Kidney tubule cell (primary cell): ENCODE measurements around the gene GFY.
"Not testable (repeated sequence)": the region's sequence is repeated elsewhere in the genome, so short reads cannot be mapped to it uniquely, and the experiment has no call there.

Experiments
- DNase-seq: peaks from one replicate; pipeline ENCODE4 v3.0.0-alpha.2; 2018; ENCODE audit warnings: low spot score

The GFY gene

GRCh38 chr19:49444100-49444700 is 19.0 kb downstream of the GFY start:
- not testable (repeated sequence) for DNase-seq

GRCh38 chr19:49445997-49446396 is 20.8 kb downstream of the GFY start:
- no peak for DNase-seq

DNA sequence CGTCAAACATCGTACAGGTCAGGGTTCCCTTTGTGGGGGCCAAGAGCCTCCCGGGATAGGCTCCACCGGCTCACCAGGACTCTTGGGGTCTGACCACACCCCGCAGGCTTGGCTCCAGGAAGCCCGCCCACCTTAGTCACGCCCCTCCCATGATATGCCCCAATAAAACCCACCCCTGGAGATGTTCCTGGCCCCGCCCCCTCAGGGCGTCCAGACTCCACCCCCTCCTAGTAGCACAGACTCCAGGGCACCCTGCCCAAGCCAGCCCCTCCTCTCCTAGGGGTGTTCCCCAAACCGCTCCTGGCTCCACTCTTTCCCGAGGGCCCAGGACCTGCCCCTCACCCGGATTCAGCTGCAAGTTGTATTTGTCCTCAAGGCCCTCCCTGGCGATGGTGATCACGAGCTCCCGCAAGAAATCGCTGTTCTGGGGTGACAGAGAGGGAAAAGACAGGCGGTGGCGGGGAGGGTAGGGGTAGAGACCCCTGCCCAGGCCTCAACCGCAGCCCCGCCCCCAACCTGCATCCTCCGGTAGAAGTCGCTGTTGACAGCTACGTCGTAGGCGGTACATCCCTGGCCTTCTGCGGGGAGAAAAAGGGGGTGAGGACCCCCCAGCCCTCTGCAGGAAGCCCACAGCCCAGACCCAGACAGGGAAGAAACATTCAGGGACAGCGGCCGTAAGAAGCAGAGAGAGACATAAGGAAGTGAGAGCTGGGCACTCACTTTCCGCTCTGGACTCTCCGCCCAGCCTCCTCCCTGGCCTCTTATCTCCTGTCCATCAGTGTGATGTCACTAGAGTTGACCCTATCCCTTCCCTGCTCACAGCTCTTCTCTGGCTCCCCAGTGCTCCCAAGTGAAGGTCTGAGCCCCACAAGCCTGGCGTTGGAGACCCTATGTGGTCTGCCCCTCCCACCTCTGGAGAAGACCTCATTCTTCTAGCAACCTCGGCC is 22.6 kb downstream of the GFY start:
- DNase-seq: no peak

DNA sequence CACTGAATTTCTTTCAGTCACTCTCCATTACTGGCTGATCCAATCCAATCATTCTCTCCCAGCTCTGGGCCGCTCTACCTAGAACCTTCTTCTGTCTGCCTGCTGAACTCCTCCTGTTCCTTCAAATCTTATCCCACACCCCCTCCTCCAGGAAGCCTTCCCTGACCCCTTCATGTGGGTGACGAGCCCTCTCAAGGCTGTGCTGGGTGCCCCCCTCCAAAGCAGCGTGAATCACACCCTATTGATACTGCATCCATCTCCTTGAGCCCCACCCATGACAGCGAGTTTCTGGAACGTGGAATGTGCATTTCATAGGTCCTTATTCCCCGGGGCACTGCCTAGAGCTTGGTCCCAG is 23.2 kb downstream of the GFY start:
- no peak for DNase-seq

DNA sequence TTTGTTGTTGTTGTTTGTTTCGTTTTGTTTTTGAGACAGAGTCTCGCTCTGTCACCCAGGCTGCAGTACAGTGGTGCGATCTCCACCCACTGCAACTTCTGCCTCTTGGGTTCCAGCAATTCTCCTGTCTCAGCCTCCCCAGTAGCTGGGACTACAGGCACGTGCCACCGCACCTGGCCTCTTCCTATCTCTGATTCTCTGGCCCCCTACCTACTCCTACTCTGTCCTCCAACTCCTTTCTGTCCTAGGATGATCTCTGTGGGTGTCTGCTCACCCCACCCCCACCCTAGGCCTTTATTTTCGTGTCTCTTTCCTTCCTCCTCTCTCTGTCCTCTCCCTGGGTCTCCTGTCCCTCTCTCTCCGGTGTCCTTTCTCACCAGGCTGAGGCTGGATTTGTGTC is 25.2 kb downstream of the GFY start:
- DNase-seq: no peak

DNA sequence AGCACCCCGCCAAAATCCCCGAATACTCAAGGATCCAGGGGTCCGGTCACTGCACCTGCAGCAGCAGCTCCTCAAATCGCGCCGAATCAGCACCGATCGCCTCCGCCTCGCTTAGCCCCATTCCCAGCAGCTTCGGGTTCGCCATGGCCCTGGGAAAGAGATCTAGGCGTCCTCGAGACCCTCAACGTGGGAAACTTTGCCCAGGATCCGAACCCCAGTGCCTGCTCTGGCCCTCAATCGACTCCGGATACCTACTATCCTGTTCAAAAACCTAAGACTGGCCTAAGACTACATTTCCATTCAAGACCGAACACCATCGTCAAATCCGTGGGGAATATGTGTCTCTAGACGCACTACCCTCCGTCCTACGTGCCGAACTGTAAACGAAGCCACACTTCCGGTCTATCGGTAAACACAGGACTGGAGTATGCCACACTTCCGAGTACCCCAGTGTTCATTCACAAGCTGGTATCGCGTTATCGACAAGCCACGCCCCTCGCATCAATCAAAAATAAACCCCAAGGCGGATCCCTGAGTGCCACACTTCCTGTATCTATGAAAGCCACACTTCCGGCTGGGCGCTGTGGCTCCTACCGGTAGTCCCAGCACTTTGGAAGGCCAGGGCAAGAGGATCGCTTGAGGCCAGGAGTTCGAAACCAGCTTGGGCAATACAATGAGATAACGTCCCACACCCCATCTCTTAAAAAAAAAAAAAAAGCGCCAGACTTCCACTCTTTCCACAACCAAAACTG is 26.4 kb downstream of the GFY start, which contains the start of gene PIH1D1:
Gene PIH1D1, minus strand, starts transcription at position 385 of the 752 bp plus-strand sequence. Its CDS starts 240 bp downstream, at position 145.
- peak; percentile 99 for DNase-seq

- DNase-seq: peak; percentile 98
Observed at GRCh38 chr19:49453013-49453756, 28.0 kb downstream of the GFY start, which contains the start of gene ALDH16A1. Gene ALDH16A1, plus strand, starts transcription at chr19:49453225. Its CDS starts 107 bp downstream, at chr19:49453332.

GRCh38 chr19:49453757-49454240 is 28.6 kb downstream of the GFY start:
- no peak for DNase-seq

- no peak for DNase-seq
Observed at GRCh38 chr19:49455773-49456172, 30.6 kb downstream of the GFY start.

- no peak for DNase-seq
Observed at GRCh38 chr19:49456326-49456725, 31.1 kb downstream of the GFY start.

- DNase-seq: no peak
Observed at GRCh38 chr19:49458567-49458903, 33.3 kb downstream of the GFY start.

GRCh38 chr19:49459388-49459787 is 34.2 kb downstream of the GFY start:
- DNase-seq: no peak

DNA sequence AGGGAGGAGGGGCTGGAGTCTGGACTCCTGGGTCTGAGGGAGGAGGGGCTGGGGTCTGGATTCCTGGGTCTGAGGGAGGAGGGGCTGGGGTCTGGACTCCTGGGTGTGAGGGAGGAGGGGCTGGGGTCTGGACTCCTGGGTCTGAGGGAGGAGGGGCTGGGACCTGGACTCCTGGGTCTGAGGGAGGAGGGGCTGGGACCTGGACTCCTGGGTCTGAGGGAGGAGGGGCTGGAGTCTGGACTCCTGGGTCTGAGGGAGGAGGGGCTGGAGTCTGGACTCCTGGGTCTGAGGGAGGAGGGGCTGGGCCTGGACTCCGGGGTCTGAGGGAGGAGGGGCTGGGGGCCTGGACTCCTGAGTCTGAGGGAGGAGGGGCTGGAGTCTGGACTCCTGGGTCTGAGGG is 35.9 kb downstream of the GFY start:
- not testable (repeated sequence) for DNase-seq

DNA sequence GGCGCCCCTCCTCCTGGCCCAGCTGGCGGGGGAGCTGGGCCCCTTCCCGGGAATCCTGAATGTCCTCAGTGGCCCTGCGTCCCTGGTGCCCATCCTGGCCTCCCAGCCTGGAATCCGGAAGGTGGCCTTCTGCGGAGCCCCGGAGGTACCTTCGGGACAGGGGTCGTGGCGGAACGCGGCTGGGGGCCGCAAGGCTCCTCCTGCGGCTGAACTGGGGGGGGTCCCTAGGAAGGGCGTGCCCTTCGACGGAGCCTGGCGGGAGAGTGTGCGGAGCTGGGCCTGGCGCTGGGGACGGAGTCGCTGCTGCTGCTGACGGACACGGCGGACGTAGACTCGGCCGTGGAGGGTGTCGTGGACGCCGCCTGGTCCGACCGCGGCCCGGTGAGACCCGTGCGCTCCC is 36.5 kb downstream of the GFY start:
- DNase-seq: no peak

DNA sequence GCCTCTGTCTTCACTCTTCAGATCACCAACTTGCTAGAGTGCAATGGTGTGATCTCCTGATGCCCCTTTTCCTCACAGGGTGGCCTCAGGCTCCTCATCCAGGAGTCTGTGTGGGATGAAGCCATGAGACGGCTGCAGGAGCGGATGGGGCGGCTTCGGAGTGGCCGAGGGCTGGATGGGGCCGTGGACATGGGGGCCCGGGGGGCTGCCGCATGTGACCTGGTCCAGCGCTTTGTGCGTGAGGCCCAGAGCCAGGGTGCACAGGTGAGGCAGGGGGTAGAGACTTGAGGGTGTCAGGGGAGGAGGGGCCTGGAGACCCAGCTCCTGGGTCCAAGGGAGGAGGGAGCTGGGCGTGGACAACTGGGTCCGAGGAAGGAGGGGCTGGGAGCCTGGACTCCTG is 37.3 kb downstream of the GFY start:
- DNase-seq: no peak

GRCh38 chr19:49463960-49464740 is 39.0 kb downstream of the GFY start:
- DNase-seq: no peak

- no peak for DNase-seq
Observed at GRCh38 chr19:49465371-49465770, 40.2 kb downstream of the GFY start.

DNA sequence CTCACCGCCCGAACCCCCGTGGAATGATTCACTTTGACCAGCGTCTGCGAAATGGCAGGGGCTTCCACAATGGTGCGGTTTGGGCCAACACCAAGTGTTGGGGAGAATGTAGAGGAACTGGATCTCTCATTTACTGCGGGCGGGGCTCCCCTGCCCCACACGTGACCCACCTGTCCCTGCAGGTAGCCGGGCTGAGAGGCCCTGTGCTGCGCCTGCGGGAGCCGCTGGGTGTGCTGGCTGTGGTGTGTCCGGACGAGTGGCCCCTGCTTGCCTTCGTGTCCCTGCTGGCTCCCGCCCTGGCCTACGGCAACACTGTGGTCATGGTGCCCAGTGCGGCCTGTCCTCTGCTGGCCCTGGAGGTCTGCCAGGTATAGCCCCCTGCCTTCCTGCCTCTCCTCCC is 43.0 kb downstream of the GFY start:
- no peak for DNase-seq

DNA sequence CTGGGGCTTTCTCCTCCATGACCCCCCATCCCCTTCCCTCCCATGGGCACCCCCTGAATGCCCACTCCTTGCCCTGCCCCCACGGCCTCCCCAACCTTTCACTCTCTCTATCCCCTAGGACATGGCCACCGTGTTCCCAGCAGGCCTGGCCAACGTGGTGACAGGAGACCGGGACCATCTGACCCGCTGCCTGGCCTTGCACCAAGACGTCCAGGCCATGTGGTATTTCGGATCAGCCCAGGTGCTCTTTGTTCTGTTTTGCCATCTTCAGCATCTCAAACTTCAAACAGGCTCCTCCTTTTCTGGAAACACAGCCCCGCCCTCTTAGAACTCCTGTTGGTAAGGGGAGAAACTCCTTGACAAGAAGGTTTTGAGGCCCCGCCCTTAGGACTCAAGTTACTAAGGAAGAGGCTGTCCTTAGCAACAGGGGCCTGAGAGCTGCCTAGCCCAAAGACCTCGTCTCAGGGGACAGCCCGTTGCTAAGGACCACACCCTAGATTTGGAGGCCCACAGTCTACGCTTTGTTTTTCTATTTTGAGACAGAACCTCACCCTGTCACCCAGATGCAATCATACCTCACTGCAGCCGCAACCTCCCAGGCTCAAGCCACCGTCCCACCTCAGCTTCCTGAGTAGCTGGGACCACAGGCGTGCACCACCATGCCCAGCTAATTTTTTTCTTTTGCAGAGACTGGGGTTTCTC is 43.7 kb downstream of the GFY start:
- peak; percentile 10 for DNase-seq

DNA sequence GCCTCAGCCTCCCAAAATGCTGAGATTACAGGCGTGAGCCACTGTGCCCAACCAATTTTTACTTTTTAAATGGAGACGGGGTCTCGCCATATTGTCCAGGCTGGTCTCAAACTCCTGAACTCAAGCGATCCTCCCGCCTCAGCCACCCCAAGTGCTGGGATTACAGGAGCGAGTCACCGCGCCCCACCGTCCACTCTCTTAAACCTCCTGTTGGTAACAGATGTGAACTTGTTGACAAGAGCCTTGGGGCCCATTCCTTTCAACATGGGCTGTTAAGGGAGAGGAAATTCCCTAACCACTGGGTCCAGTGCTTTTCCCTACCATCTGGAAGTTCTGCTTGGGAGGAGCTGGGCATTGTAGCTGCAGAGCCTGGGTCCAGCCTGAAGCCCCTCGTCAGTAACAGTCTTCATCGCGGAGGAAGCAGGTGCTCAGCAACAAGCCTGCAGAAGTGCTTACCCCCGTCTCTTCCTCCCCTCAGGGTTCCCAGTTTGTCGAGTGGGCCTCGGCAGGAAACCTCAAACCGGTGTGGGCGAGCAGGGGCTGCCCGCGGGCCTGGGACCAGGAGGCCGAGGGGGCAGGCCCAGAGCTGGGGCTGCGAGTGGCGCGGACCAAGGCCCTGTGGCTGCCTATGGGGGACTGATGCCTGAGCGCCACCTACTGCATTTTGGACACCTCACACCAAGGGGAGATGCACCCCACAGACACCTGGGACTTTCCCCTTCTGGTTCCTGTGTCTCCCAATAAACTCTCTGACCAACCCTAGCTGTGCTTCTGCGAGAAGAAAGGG is 44.8 kb downstream of the GFY start:
- no peak for DNase-seq
